Activated CD4-positive, alpha-beta T cell treated with anti-CD3 and anti-CD28 coated beads, Interleukin-2, amount 10 ng/mL, durations not matched to agents 7 days and 5 days (primary cell): ENCODE data around the gene LRRC10B. TPM values are rescaled to one million over a fixed set of nuclear protein-coding genes. Genes with fewer than 3 reads are reported as not detected.

Experiments
- CTCF ChIA-PET: fragments of 350-600 bp; sonication (Branson Sonifier 250); formaldehyde crosslinking; loops from one replicate; lab custom pipeline; 2021; ENCODE audit warnings: antibody characterized with exemption; lab: Charles Lee
- POLR2A ChIA-PET: fragments of 350-600 bp; sonication (Branson Sonifier 250); formaldehyde crosslinking; loops from one replicate; lab custom pipeline; 2021; ENCODE audit warnings: antibody characterized with exemption; lab: Charles Lee
- DNase-seq: peaks from one replicate; pipeline ENCODE4 v3.0.0-alpha.2; 2020
- H3K27ac Mint-ChIP-seq: one replicate; pipeline ENCODE4 v1.8.0; 2021; ENCODE audit warnings: mild to moderate bottlenecking, moderate library complexity, mixed read lengths
- H3K27me3 Mint-ChIP-seq: one replicate; pipeline ENCODE4 v1.8.0; 2021; ENCODE audit warnings: mixed read lengths
- H3K36me3 Mint-ChIP-seq: one replicate; pipeline ENCODE4 v1.8.0; 2021; ENCODE audit warnings: low read depth, mixed read lengths
- H3K4me1 Mint-ChIP-seq: one replicate; pipeline ENCODE4 v1.8.0; 2021; ENCODE audit warnings: mixed read lengths
- H3K4me3 Mint-ChIP-seq: one replicate; pipeline ENCODE4 v1.8.0; 2021; ENCODE audit warnings: mild to moderate bottlenecking, moderate library complexity, mixed read lengths
- H3K9me3 Mint-ChIP-seq: one replicate; pipeline ENCODE4 v1.8.0; 2021; ENCODE audit warnings: mixed read lengths
- total RNA-seq, 2 experiments: library from RNA; stranded (reverse); gene quantifications; one replicate each; pipeline ENCODE4 v1.2.3, GENCODE V29; 2021

Gene LRRC10B
- total RNA-seq, 2 experiments from 2014 or later, result not detected

GRCh38 chr11:61516191-61516590, 7.6 kb downstream of the LRRC10B start:
- H3K27me3 Mint-ChIP-seq, result peaks cover 4% of the 10 kb centered on the region
- no peak overlapping the region for H3K4me3 Mint-ChIP-seq
- ChIA-PET CTCF (interaction anchor here (0.6 to 2.9 kb wide), 18 partner anchors 7 to 443 kb away, joined by 3 to 20 read pairs (median 6); partner anchors contain the start of gene LRRC10B), POLR2A (no interaction called here)
- no peaks in the 10 kb centered on the region for H3K36me3 Mint-ChIP-seq
- H3K9me3 Mint-ChIP-seq, result no peaks in the 10 kb centered on the region
- peaks cover 4% of the 10 kb centered on the region for H3K4me1 Mint-ChIP-seq
- DNase-seq, result no peak
- H3K27ac Mint-ChIP-seq, result no peak overlapping the region

GRCh38 chr11:61516675-61517572, 8.4 kb downstream of the LRRC10B start:
- no peaks in the 10 kb centered on the region for H3K9me3 Mint-ChIP-seq
- ChIA-PET POLR2A (no interaction called here), CTCF (interaction anchor here (0.6 to 2.9 kb wide), 25 partner anchors 8 to 790 kb away, joined by 3 to 20 read pairs (median 4); partner anchors contain the start of gene LRRC10B)
- H3K4me1 Mint-ChIP-seq, result peaks cover 4% of the 10 kb centered on the region
- no peak overlapping the region for H3K27ac Mint-ChIP-seq
- DNase-seq, result peak; percentile 42
- H3K27me3 Mint-ChIP-seq, result peaks cover 2% of the 10 kb centered on the region
- H3K4me3 Mint-ChIP-seq, result no peak overlapping the region
- H3K36me3 Mint-ChIP-seq, result no peaks in the 10 kb centered on the region

GRCh38 chr11:61518032-61518795, 9.7 kb downstream of the LRRC10B start:
- POLR2A ChIA-PET, result no interaction called here
- Mint-ChIP-seq H3K27me3 (no peaks in the 10 kb centered on the region), H3K36me3 (no peaks in the 10 kb centered on the region)

GRCh38 chr11:61522881-61523280, 14.3 kb downstream of the LRRC10B start:
- Mint-ChIP-seq H3K9me3 (no peaks in the 10 kb centered on the region), H3K4me3 (no peak overlapping the region), H3K27me3 (peaks cover 3% of the 10 kb centered on the region), H3K36me3 (no peaks in the 10 kb centered on the region), H3K4me1 (no peaks in the 10 kb centered on the region), H3K27ac (no peak overlapping the region)
- DNase-seq, result no peak
- POLR2A ChIA-PET, result no interaction called here
- CTCF ChIA-PET, result interaction anchor here (1.0 kb wide), 1 partner anchor 47 kb away, joined by 3 read pairs; no protein-coding TSS in a partner anchor

More at GRCh38 chr11:61518032-61518795, 9.7 kb downstream of the LRRC10B start:
- no peaks in the 10 kb centered on the region for H3K9me3 Mint-ChIP-seq
- H3K4me1 Mint-ChIP-seq, result peaks cover 4% of the 10 kb centered on the region
- no peak overlapping the region for H3K4me3 Mint-ChIP-seq
- H3K27ac Mint-ChIP-seq, result no peak overlapping the region
- DNase-seq, result no peak
- CTCF ChIA-PET, result interaction anchor here (0.9 to 2.9 kb wide), 11 partner anchors 8 to 215 kb away, joined by 3 to 20 read pairs (median 6); partner anchors contain the start of gene LRRC10B

- Mint-ChIP-seq H3K27me3 (peaks cover 3% of the 10 kb centered on the region), H3K4me3 (no peak overlapping the region), H3K27ac (no peak overlapping the region), H3K9me3 (no peaks in the 10 kb centered on the region), H3K36me3 (no peaks in the 10 kb centered on the region), H3K4me1 (no peaks in the 10 kb centered on the region)
- no peak for DNase-seq
- POLR2A ChIA-PET, result no interaction called here
- CTCF ChIA-PET, result no interaction called here
These were observed 15.9 kb downstream of the LRRC10B start for GRCh38 chr11:61524446-61524845.

GRCh38 chr11:61524963-61525587, 16.5 kb downstream of the LRRC10B start:
- POLR2A ChIA-PET, result no interaction called here
- H3K27ac Mint-ChIP-seq, result no peak overlapping the region
- CTCF ChIA-PET, result no interaction called here
- peaks cover 3% of the 10 kb centered on the region for H3K27me3 Mint-ChIP-seq
- no peak for DNase-seq
- no peak overlapping the region for H3K4me3 Mint-ChIP-seq
- no peaks in the 10 kb centered on the region for H3K36me3 Mint-ChIP-seq
- H3K4me1 Mint-ChIP-seq, result no peaks in the 10 kb centered on the region
- no peaks in the 10 kb centered on the region for H3K9me3 Mint-ChIP-seq

- POLR2A ChIA-PET, result no interaction called here
These were observed 17.7 kb downstream of the LRRC10B start for GRCh38 chr11:61526229-61526628.

GRCh38 chr11:61526956-61527731, 18.6 kb downstream of the LRRC10B start:
- H3K4me3 Mint-ChIP-seq, result no peak overlapping the region
- peaks cover 3% of the 10 kb centered on the region for H3K27me3 Mint-ChIP-seq
- DNase-seq, result no peak
- H3K36me3 Mint-ChIP-seq, result no peaks in the 10 kb centered on the region
- POLR2A ChIA-PET, result no interaction called here
- CTCF ChIA-PET, result interaction anchor here (1.1 to 2.3 kb wide), 4 partner anchors 10 to 92 kb away, joined by 3 to 17 read pairs (median 4); no protein-coding TSS in a partner anchor
- H3K4me1 Mint-ChIP-seq, result no peaks in the 10 kb centered on the region
- no peak overlapping the region for H3K27ac Mint-ChIP-seq
- no peaks in the 10 kb centered on the region for H3K9me3 Mint-ChIP-seq

More at GRCh38 chr11:61526229-61526628, 17.7 kb downstream of the LRRC10B start:
- no peaks in the 10 kb centered on the region for H3K36me3 Mint-ChIP-seq
- H3K27ac Mint-ChIP-seq, result no peak overlapping the region
- H3K4me3 Mint-ChIP-seq, result no peak overlapping the region
- CTCF ChIA-PET, result interaction anchor here (1.1 to 2.3 kb wide), 5 partner anchors 9 to 190 kb away, joined by 3 to 17 read pairs (median 4); no protein-coding TSS in a partner anchor
- peaks cover 3% of the 10 kb centered on the region for H3K27me3 Mint-ChIP-seq
- no peaks in the 10 kb centered on the region for H3K4me1 Mint-ChIP-seq
- DNase-seq, result no peak
- no peaks in the 10 kb centered on the region for H3K9me3 Mint-ChIP-seq

GRCh38 chr11:61528114-61528513, 19.6 kb downstream of the LRRC10B start:
- peaks cover 3% of the 10 kb centered on the region for H3K27me3 Mint-ChIP-seq
- ChIA-PET CTCF (interaction anchor here (1.5 to 4.2 kb wide), 2 partner anchors 11 to 93 kb away, joined by 3 to 20 read pairs; no protein-coding TSS in a partner anchor), POLR2A (no interaction called here)
- H3K36me3 Mint-ChIP-seq, result no peaks in the 10 kb centered on the region
- no peaks in the 10 kb centered on the region for H3K4me1 Mint-ChIP-seq
- no peak overlapping the region for H3K27ac Mint-ChIP-seq
- no peak overlapping the region for H3K4me3 Mint-ChIP-seq
- DNase-seq, result no peak
- no peaks in the 10 kb centered on the region for H3K9me3 Mint-ChIP-seq

GRCh38 chr11:61529537-61530225, 21.1 kb downstream of the LRRC10B start:
- Mint-ChIP-seq H3K27me3 (peaks cover 3% of the 10 kb centered on the region), H3K9me3 (no peaks in the 10 kb centered on the region), H3K36me3 (no peaks in the 10 kb centered on the region), H3K27ac (no peak overlapping the region), H3K4me3 (no peak overlapping the region), H3K4me1 (no peaks in the 10 kb centered on the region)
- CTCF ChIA-PET, result interaction anchor here (4.2 kb wide), 1 partner anchor 13 kb away, joined by 20 read pairs; no protein-coding TSS in a partner anchor
- no peak for DNase-seq
- POLR2A ChIA-PET, result interaction anchor here (0.7 kb wide), 1 partner anchor 37 kb away, joined by 3 read pairs; no protein-coding TSS in a partner anchor

GRCh38 chr11:61531044-61531443, 22.5 kb downstream of the LRRC10B start:
- POLR2A ChIA-PET, result no interaction called here
- Mint-ChIP-seq H3K36me3 (no peaks in the 10 kb centered on the region), H3K4me3 (no peak overlapping the region), H3K27ac (no peak overlapping the region), H3K4me1 (no peaks in the 10 kb centered on the region), H3K9me3 (no peaks in the 10 kb centered on the region), H3K27me3 (no peaks in the 10 kb centered on the region)
- no peak for DNase-seq
- CTCF ChIA-PET, result interaction anchor here (0.6 to 4.2 kb wide), 5 partner anchors 11 to 102 kb away, joined by 3 to 20 read pairs (median 3); no protein-coding TSS in a partner anchor
